A549 (cell line): ENCODE measurements around the gene NPY4R2. TPM values are rescaled to one million over a fixed set of nuclear protein-coding genes. Genes with fewer than 3 reads are reported as not detected.

Experiments used
- polyA plus RNA-seq, 4 experiments: library from polyadenylated mRNA; depleted of rRNA in 3 of 4; stranded (reverse); fragments of >200 nt; fragmentation: RNase III in 1 of 4; extraction: RNeasy Plus Mini Kit Qiagen cat#74134 plus additional on column Dnase treatment in 1 of 4; gene quantifications; 2 replicates in 3 of 4; 3 replicates in 1 of 4; pipeline ENCODE4 v1.2.3, GENCODE V29; 2011 to 2017

NPY4R2 gene
- polyA plus RNA-seq, 2 of the 4 experiments (the other 2 are of a cell fraction): 30.0 to 33.1 TPM

Other genes with a start within 250 kb of the NPY4R2 start
- gene SYT15B, start 155.1 kb upstream of the NPY4R2 start, polyA plus RNA-seq (2011; rRNA removed): 2.0 and 2.7 TPM in 2 replicates
- 1.9 to 2.1 TPM (median 2.0 TPM) in 3 replicates for gene SYT15B, start 155.1 kb upstream of the NPY4R2 start, polyA plus RNA-seq (2017; fragmentation: RNase III; extraction: RNeasy Plus Mini Kit Qiagen cat#74134 plus additional on column Dnase treatment)
- 0.59 TPM in 1 of 2 replicates, not detected in the other for gene FAM25C, start 81.1 kb downstream of the NPY4R2 start, polyA plus RNA-seq (2011; rRNA removed)
- gene FAM25C, start 81.1 kb downstream of the NPY4R2 start, polyA plus RNA-seq (2017; fragmentation: RNase III; extraction: RNeasy Plus Mini Kit Qiagen cat#74134 plus additional on column Dnase treatment): 0.70 to 0.73 TPM in 2 of 3 replicates, not detected in the other